Sigmoid colon (tissue), 7 donors: Measurements from ENCODE around the gene CDH18. TPM values are rescaled to one million over a fixed set of nuclear protein-coding genes. Genes with fewer than 3 reads are reported as not detected.

ENCODE experiments used
- DNase-seq: peaks from one replicate; pipeline ENCODE4 v3.0.0-alpha.2; 2019
- H3K27ac ChIP-seq, 4 donors: fragments of 200-600 bp; sonication (generic); one replicate each; pipeline ENCODE4 v1.5.1; 2016 to 2019; ENCODE audit warnings: mild to moderate bottlenecking in 1 of 4
- H3K27me3 ChIP-seq, 3 donors: fragments of 200-600 bp; sonication (generic); one replicate each; pipeline ENCODE4 v1.5.1; 2019; ENCODE audit warnings: mild to moderate bottlenecking in 1 of 3
- H3K36me3 ChIP-seq, 4 donors: fragments of 200-600 bp; sonication (generic); one replicate each; pipeline ENCODE4 v1.5.1; 2016 to 2019
- H3K4me1 ChIP-seq, 4 donors: fragments of 200-600 bp; sonication (generic); one replicate each; pipeline ENCODE4 v1.5.1; 2017 to 2019
- H3K4me3 ChIP-seq, 4 donors: fragments of 200-600 bp; sonication (generic); one replicate each; pipeline ENCODE4 v1.5.1; 2017 to 2019; ENCODE audit warnings: mild to moderate bottlenecking in 2 of 4, moderate library complexity in 1 of 4
- H3K9me3 ChIP-seq, 4 donors: fragments of 200-600 bp in 3 of 4; sonication (generic) in 3 of 4; one replicate each; pipeline versions ENCODE4 v1.5.1 to v1.6.1; 2013 to 2019
- EP300 ChIP-seq, 4 donors: sonication (generic); formaldehyde crosslinking; IDR thresholded peaks; one replicate each; pipeline ENCODE4 v1.6.1; 2017; ENCODE audit warnings: antibody characterized with exemption in 4 of 4
- POLR2A ChIP-seq, 2 donors: fragments of 450-650 bp; IDR thresholded peaks; one replicate each; pipeline ENCODE4 v1.6.1; 2016; ENCODE audit warnings: antibody characterized with exemption in 2 of 2, mild to moderate bottlenecking in 2 of 2, moderate library complexity in 2 of 2
- POLR2AphosphoS5 ChIP-seq, 4 donors: sonication (generic); formaldehyde crosslinking; IDR thresholded peaks; one replicate each; pipeline ENCODE4 v1.6.1; 2017; ENCODE audit warnings: antibody characterized with exemption in 4 of 4
- WGBS, 2 donors: extraction: QIAGEN DNeasy Blood & Tissue Kit; methylation state at CpG; one replicate each; pipeline ENCODE4 v1.1.7; 2013; 5-methylcytosine and 5-hydroxymethylcytosine counted together
- intact Hi-C: fragments of 100-400 bp; cut with DNase I; formaldehyde crosslinking; loops from one replicate; pipeline ENCODE4 v1.15.1; 2023
- polyA plus RNA-seq, 3 donors: library from polyadenylated mRNA; stranded (reverse); fragments of 200-250 nt; gene quantifications; one replicate each; pipeline ENCODE4 v1.2.3, GENCODE V29; 2013
- total RNA-seq, 4 donors: library from RNA; depleted of rRNA; stranded (reverse); fragments of >200 nt; gene quantifications; one replicate each; pipeline ENCODE4 v1.1.0, GENCODE V29; 2016
- TF ChIP-seq, protein P1 (sequence below), 4 experiments: fragments of 450-650 bp in 3 of 4; fragments of 200-600 bp in 1 of 4; IDR thresholded peaks; one replicate each; pipeline ENCODE4 v1.5.1; 2016 to 2019; ENCODE audit warnings: antibody characterized with exemption in 4 of 4, mild to moderate bottlenecking in 3 of 4, moderate library complexity in 2 of 4
- donor health status: healthy with polysubstance abuse.
- donor health status: Bipolar disorder and iron deficiency.
- donor health status: healthy.

CDH18 gene
- total and polyA plus RNA-seq, 7 donors: not detected

DNA sequence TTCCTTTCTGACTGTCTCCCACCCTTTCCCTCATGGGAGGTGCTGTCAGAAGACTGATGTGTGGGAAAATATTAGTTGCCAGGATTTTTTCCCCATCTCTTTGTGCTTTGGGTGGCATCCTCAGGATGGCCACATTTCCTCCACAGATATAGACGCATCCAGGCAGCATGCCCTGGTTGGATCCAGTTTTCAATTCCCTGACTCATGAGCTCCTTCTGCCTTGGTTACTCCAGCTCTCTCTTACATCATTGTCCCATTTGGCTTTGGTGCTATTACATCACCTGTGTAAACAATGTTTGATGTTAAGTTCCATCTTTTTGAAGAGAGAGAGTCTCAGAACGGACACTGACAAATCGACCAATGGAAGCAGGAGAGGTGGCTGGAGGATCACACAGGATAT lies 302.5 kb downstream of the CDH18 start:
- no peak overlapping the region for H3K27ac ChIP-seq
- no peaks in the 10 kb centered on the region for H3K27me3 ChIP-seq
- no peaks in the 10 kb centered on the region for H3K4me1 ChIP-seq
- H3K4me3 ChIP-seq: no peak overlapping the region
- no peak for DNase-seq
- 87 to 90% methylated on average over 3 of the region's 3 CpGs for WGBS, 2 donors
- intact Hi-C loops: no loop called here
- no peaks in the 10 kb centered on the region for H3K9me3 ChIP-seq
- TF ChIP-seq EP300 (IDR thresholded peaks at IDR 0.05): no peak
- TF ChIP-seq POLR2AphosphoS5 (IDR thresholded peaks at IDR 0.05): no peak
- H3K36me3 ChIP-seq: no peaks in the 10 kb centered on the region

DNA sequence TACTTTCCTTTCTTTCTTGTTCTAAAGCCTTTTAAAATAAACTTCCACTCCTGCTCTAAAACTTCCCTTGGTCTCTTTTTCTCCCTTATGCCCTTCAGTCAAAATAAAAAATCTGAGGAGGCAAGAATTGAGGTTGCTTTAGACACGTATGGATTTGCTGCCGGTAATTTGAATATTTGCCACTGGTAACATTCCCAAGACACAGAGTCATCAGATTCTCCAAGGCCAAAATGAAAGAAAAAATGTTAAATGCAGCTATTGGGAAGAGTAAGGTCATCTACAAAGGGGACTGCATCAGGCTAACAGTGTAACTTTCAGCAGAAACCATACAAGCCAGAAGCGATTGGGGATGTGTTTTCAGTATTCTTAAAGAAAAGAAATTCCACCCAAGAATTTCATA lies 311.1 kb downstream of the CDH18 start:
- no peak overlapping the region for H3K4me3 ChIP-seq
- H3K4me1 ChIP-seq: no peaks in the 10 kb centered on the region
- 85 to 91% methylated on average over 3 of the region's 3 CpGs for WGBS, 2 donors
- no peaks in the 10 kb centered on the region for H3K27me3 ChIP-seq
- intact Hi-C loops: no loop called here
- no peaks in the 10 kb centered on the region for H3K36me3 ChIP-seq
- TF ChIP-seq, protein P1, sequence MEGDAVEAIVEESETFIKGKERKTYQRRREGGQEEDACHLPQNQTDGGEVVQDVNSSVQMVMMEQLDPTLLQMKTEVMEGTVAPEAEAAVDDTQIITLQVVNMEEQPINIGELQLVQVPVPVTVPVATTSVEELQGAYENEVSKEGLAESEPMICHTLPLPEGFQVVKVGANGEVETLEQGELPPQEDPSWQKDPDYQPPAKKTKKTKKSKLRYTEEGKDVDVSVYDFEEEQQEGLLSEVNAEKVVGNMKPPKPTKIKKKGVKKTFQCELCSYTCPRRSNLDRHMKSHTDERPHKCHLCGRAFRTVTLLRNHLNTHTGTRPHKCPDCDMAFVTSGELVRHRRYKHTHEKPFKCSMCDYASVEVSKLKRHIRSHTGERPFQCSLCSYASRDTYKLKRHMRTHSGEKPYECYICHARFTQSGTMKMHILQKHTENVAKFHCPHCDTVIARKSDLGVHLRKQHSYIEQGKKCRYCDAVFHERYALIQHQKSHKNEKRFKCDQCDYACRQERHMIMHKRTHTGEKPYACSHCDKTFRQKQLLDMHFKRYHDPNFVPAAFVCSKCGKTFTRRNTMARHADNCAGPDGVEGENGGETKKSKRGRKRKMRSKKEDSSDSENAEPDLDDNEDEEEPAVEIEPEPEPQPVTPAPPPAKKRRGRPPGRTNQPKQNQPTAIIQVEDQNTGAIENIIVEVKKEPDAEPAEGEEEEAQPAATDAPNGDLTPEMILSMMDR (IDR thresholded peaks at IDR 0.05): no peak
- no peak for TF ChIP-seq POLR2AphosphoS5 (IDR thresholded peaks at IDR 0.05)
- TF ChIP-seq EP300 (IDR thresholded peaks at IDR 0.05): no peak
- TF ChIP-seq POLR2A (IDR thresholded peaks at IDR 0.05): no peak
- H3K27ac ChIP-seq: no peak overlapping the region
- DNase-seq: no peak
- H3K9me3 ChIP-seq: peaks cover 0 to 4% (median 0%) of the 10 kb centered on the region in 4 donors

DNA sequence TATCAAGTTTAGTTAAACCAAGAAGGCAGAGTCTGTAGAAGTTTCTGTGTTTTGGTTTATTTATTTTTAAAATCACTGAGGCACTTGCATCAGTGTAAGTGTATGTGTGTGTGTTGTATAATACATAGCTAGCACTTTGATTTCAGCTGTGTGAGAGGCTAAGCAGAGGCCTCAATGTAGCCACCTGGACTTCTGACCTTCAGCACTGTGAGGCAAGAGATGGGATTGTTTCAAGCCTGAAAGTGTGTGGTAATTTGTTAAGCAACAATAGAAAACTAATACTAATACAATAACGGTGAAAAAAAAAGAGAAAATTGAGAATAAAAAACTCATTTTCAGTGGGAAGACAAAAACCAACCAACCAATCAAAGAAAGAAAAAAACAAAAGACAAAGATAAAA lies 327.3 kb downstream of the CDH18 start:
- 92 to 93% methylated on average over 1 of the region's 1 CpG for WGBS, 2 donors
- TF ChIP-seq, protein P1 (IDR thresholded peaks at IDR 0.05): no peak
- TF ChIP-seq EP300 (IDR thresholded peaks at IDR 0.05): no peak
- TF ChIP-seq POLR2AphosphoS5 (IDR thresholded peaks at IDR 0.05): no peak
- no peak for TF ChIP-seq POLR2A (IDR thresholded peaks at IDR 0.05)
- intact Hi-C loops: no loop called here
- Histone ChIP-seq H3K36me3 (no peaks in the 10 kb centered on the region), H3K27ac (no peak overlapping the region), H3K9me3 (no peaks in the 10 kb centered on the region), H3K4me3 (no peak overlapping the region), H3K27me3 (no peaks in the 10 kb centered on the region), H3K4me1 (no peaks in the 10 kb centered on the region)
- DNase-seq: no peak

DNA sequence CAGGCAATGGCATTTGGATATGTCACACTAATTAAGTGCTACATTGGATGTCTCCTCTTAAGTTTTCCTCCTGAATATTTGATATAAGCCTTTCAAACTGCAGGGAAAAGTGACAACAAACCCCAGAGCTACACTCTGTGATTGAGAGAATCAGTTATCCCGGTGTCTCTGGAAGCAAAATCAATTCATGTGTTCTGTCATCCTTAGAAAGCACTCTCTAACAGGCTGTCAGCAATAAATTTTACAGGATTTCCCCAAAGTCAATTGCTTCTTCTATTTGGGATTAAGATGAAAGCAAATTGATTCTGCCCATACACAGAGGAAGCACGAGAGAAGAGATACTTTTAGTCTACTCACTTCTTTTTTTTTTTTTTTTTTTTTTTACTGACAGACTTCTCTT lies 332.4 kb downstream of the CDH18 start:
- intact Hi-C loops: no loop called here
- WGBS, 2 donors: 37 to 54% methylated on average over 2 of the region's 2 CpGs

DNA sequence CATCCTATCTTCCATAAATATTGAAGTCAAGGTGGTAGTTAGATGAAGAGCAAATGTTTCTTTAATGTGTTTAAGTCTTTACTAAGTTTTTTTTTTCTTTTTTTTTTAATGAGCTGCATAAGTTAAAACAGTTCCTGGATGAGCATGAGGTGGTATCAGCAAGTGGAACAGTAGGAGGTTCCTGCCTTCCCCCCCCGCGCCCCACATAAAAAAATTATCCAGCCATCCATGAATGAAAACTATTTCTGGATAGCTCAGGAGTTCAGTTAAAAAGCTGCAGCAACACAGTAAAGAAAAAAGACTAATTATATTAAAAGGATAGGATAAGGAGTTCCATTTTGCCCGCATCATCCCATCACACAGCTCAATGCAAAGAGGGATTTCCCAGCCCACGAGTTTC lies 349.5 kb downstream of the CDH18 start:
- no peak for DNase-seq
- TF ChIP-seq, protein P1 (IDR thresholded peaks at IDR 0.05): no peak
- TF ChIP-seq POLR2A (IDR thresholded peaks at IDR 0.05): no peak
- TF ChIP-seq POLR2AphosphoS5 (IDR thresholded peaks at IDR 0.05): no peak
- no peak for TF ChIP-seq EP300 (IDR thresholded peaks at IDR 0.05)
- WGBS, 2 donors: 83 to 91% methylated on average over 4 of the region's 4 CpGs
- H3K27me3 ChIP-seq: no peaks in the 10 kb centered on the region
- H3K4me3 ChIP-seq: no peak overlapping the region
- no peaks in the 10 kb centered on the region for H3K36me3 ChIP-seq
- no peaks in the 10 kb centered on the region for H3K4me1 ChIP-seq
- no peak overlapping the region for H3K27ac ChIP-seq
- no peaks in the 10 kb centered on the region for H3K9me3 ChIP-seq
- intact Hi-C loops: no loop called here

More for the DNA sequence above, 332.4 kb downstream of the CDH18 start:
- no peaks in the 10 kb centered on the region for H3K27me3 ChIP-seq
- H3K27ac ChIP-seq: no peak overlapping the region
- no peaks in the 10 kb centered on the region for H3K4me1 ChIP-seq
- no peak for DNase-seq
- TF ChIP-seq POLR2AphosphoS5 (IDR thresholded peaks at IDR 0.05) (no peak), EP300 (IDR thresholded peaks at IDR 0.05) (no peak), POLR2A (IDR thresholded peaks at IDR 0.05) (no peak)
- TF ChIP-seq, protein P1 (IDR thresholded peaks at IDR 0.05): no peak
- H3K4me3 ChIP-seq: no peak overlapping the region
- H3K36me3 ChIP-seq: no peaks in the 10 kb centered on the region
- H3K9me3 ChIP-seq: no peaks in the 10 kb centered on the region
